ENCODE results near the gene WDR81. TPM values are rescaled to one million over a fixed set of nuclear protein-coding genes. Genes with fewer than 3 reads are reported as not detected.
A peak's percentile ranks its signal among the peaks of the same experiment; 100 is the strongest.

The WDR81 gene
- total and polyA plus RNA-seq, 8 donors: 9.3 to 44.2 (median 11.3) TPM

- no peak overlapping the region for H3K4me3 ChIP-seq
- DNase-seq (peak in 1 of 4 donors; percentile 75), ATAC-seq (no peak)
- peaks cover 16 to 86% of the 10 kb centered on the region in 2 donors for H3K4me1 ChIP-seq
- intact Hi-C loops (cut with DNase I): loop anchor here (5.0 to 10.0 kb wide), 2 partner anchors 45 to 47 kb away; no protein-coding TSS in a partner anchor
- TF ChIP-seq, protein P1, sequence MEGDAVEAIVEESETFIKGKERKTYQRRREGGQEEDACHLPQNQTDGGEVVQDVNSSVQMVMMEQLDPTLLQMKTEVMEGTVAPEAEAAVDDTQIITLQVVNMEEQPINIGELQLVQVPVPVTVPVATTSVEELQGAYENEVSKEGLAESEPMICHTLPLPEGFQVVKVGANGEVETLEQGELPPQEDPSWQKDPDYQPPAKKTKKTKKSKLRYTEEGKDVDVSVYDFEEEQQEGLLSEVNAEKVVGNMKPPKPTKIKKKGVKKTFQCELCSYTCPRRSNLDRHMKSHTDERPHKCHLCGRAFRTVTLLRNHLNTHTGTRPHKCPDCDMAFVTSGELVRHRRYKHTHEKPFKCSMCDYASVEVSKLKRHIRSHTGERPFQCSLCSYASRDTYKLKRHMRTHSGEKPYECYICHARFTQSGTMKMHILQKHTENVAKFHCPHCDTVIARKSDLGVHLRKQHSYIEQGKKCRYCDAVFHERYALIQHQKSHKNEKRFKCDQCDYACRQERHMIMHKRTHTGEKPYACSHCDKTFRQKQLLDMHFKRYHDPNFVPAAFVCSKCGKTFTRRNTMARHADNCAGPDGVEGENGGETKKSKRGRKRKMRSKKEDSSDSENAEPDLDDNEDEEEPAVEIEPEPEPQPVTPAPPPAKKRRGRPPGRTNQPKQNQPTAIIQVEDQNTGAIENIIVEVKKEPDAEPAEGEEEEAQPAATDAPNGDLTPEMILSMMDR (IDR thresholded peaks at IDR 0.05): no peak
- H3K36me3 ChIP-seq: peaks cover 0 to 60% of the 10 kb centered on the region in 2 donors
- H3K27me3 ChIP-seq: no peaks in the 10 kb centered on the region
- H3K27ac ChIP-seq: no peak overlapping the region
- no peaks in the 10 kb centered on the region for H3K9me3 ChIP-seq
Measured at GRCh38 chr17:1727258-1727789, 2.8 kb downstream of the WDR81 start.

- intact Hi-C loops (cut with DNase I): loop anchor here (5.0 to 10.0 kb wide), 2 partner anchors 44 to 47 kb away; no protein-coding TSS in a partner anchor
- H3K36me3 ChIP-seq: peaks cover 0 to 68% of the 10 kb centered on the region in 2 donors
- no peak overlapping the region for H3K27ac ChIP-seq
Measured at GRCh38 chr17:1727876-1728630, 3.5 kb downstream of the WDR81 start.

GRCh38 chr17:1729966-1730325 lies 5.4 kb downstream of the WDR81 start:
- Histone ChIP-seq H3K4me1 (peaks cover 10 to 63% of the 10 kb centered on the region in 2 donors), H3K27me3 (no peaks in the 10 kb centered on the region), H3K9me3 (no peaks in the 10 kb centered on the region), H3K27ac (peak overlapping the region; percentile 45 to 78), H3K36me3 (peaks cover 0 to 86% of the 10 kb centered on the region in 2 donors), H3K4me3 (peak overlapping the region in 1 of 2 donors; percentile 10)
- intact Hi-C loops (cut with DNase I): loop anchor here (5.0 to 10.0 kb wide), 2 partner anchors 42 to 45 kb away; no protein-coding TSS in a partner anchor
- DNase-seq: no peak
- peak; percentile 37 for ATAC-seq
- TF ChIP-seq, protein P1 (IDR thresholded peaks at IDR 0.05): no peak

More at GRCh38 chr17:1727876-1728630, 3.5 kb downstream of the WDR81 start:
- Histone ChIP-seq H3K27me3 (no peaks in the 10 kb centered on the region), H3K4me1 (peaks cover 16 to 78% of the 10 kb centered on the region in 2 donors), H3K4me3 (no peak overlapping the region), H3K9me3 (no peaks in the 10 kb centered on the region)
- DNase-seq (peak in 1 of 4 donors; percentile 80), ATAC-seq (no peak)
- TF ChIP-seq, protein P1 (IDR thresholded peaks at IDR 0.05): no peak

GRCh38 chr17:1730326-1731193 lies 6.1 kb downstream of the WDR81 start:
- peak overlapping the region in 1 of 2 donors; percentile 10 for H3K4me3 ChIP-seq
- peak in 3 of 4 donors; percentile 75 to 86 (median 79) for DNase-seq

More at GRCh38 chr17:1730326-1731193, 6.1 kb downstream of the WDR81 start:
- Histone ChIP-seq H3K36me3 (peaks cover 0 to 93% of the 10 kb centered on the region in 2 donors), H3K9me3 (no peaks in the 10 kb centered on the region), H3K4me1 (peaks cover 6 to 59% of the 10 kb centered on the region in 2 donors), H3K27ac (peak overlapping the region; percentile 45 to 78), H3K27me3 (no peaks in the 10 kb centered on the region)
- peak; percentile 75 for ATAC-seq
- intact Hi-C loops (cut with DNase I): no loop called here
- TF ChIP-seq, protein P1 (IDR thresholded peaks at IDR 0.05): no peak

Data from left lung (tissue), 10 donors.